A673 (cell line): ENCODE measurements around the gene FOLR2.

Experiments used
- CTCF ChIP-seq: fragments of 300-800, 200-600 bp; sonication (generic); conservative IDR thresholded peaks from 2 replicates; pipeline ENCODE4 v1.5.1; 2017; ENCODE audit warnings: low read depth, mild to moderate bottlenecking, antibody characterized with exemption, low read length, moderate library complexity, mixed read lengths
- EZH2 ChIP-seq: fragments of 200-600 bp; sonication (generic); IDR thresholded peaks from 2 replicates; pipeline ENCODE4 v1.6.1; 2017; ENCODE audit warnings: borderline replicate concordance, low read depth, mild to moderate bottlenecking, mixed read lengths, antibody characterized with exemption, low read length; ENCODE audit not compliant: poor library complexity, severe bottlenecking

DNA sequence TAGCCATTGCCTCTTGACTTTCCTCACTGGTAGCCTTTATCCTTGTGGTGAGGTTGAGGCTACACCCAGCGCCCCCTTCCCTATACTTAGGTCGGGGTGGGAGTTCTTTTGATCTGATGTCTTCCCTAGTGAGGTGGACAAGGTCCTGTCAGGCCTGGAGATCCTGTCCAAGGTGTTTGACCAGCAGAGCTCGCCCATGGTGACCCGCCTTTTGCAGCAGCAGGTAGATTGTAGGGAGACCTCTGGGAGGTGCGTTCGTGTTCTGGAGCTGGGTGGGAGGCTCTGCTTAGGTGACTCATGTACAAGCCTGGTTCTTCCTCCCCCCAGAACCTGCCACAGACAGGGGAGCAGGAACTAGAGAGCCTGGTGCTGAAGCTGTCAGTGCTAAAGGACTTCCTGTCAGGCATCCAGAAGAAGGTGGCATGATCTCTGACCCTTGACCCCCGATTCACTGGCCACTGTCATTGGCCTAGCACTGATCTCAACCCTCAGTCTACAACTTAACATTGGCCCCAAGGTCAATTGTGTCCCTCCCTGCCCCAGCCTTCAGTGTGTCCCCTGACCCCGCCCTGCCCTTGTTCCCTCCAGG lies 12.8 kb downstream of the FOLR2 start:
- no peak for TF ChIP-seq CTCF
- TF ChIP-seq EZH2: no peak
